Mononuclear cell (primary cell): ENCODE measurements around the gene TMEM81. TPM values are rescaled to one million over a fixed set of nuclear protein-coding genes. Genes with fewer than 3 reads are reported as not detected.

ENCODE experiments used
- H3K27me3 ChIP-seq: 2 replicates; pipeline ENCODE4 v1.6.0; 2011; ENCODE audit warnings: low read length, control low read depth; ENCODE audit not compliant: insufficient read depth
- H3K4me1 ChIP-seq: 2 replicates; pipeline ENCODE4 v1.5.1; 2011; ENCODE audit warnings: mild to moderate bottlenecking, low read length, control low read depth; ENCODE audit not compliant: insufficient read depth
- H3K4me3 ChIP-seq: 2 replicates; pipeline ENCODE4 v1.5.1; 2011; ENCODE audit warnings: mild to moderate bottlenecking, low read length, moderate library complexity
- H3K9me3 ChIP-seq: 2 replicates; pipeline ENCODE4 v1.5.1; 2011; ENCODE audit warnings: low read depth, mild to moderate bottlenecking, control low read depth, low read length
- total RNA-seq: library from RNA; depleted of rRNA; stranded (reverse); fragments of >200 nt; gene quantifications from one replicate; pipeline ENCODE4 v1.2.3, GENCODE V29; 2012

Gene TMEM81
- total RNA-seq, 1 donor = 0.63 TPM

GRCh38 chr1:205057808-205058575 is 26.3 kb downstream of the TMEM81 start:
- no peaks in the 10 kb centered on the region for H3K4me1 ChIP-seq
- H3K4me3 ChIP-seq = no peak overlapping the region
- H3K9me3 ChIP-seq = no peaks in the 10 kb centered on the region
- H3K27me3 ChIP-seq = no peaks in the 10 kb centered on the region

GRCh38 chr1:205056956-205057568 is 27.2 kb downstream of the TMEM81 start:
- Histone ChIP-seq H3K4me1 (no peaks in the 10 kb centered on the region), H3K27me3 (no peaks in the 10 kb centered on the region), H3K9me3 (no peaks in the 10 kb centered on the region), H3K4me3 (no peak overlapping the region)

GRCh38 chr1:205056188-205056611 is 28.1 kb downstream of the TMEM81 start:
- Histone ChIP-seq H3K27me3 (no peaks in the 10 kb centered on the region), H3K4me1 (no peaks in the 10 kb centered on the region), H3K4me3 (no peak overlapping the region), H3K9me3 (no peaks in the 10 kb centered on the region)

- Histone ChIP-seq H3K4me1 (no peaks in the 10 kb centered on the region), H3K27me3 (no peaks in the 10 kb centered on the region), H3K9me3 (no peaks in the 10 kb centered on the region), H3K4me3 (no peak overlapping the region)
Measured at GRCh38 chr1:205054013-205054412, 30.2 kb downstream of the TMEM81 start.

- Histone ChIP-seq H3K4me1 (no peaks in the 10 kb centered on the region), H3K27me3 (no peaks in the 10 kb centered on the region), H3K9me3 (no peaks in the 10 kb centered on the region), H3K4me3 (no peak overlapping the region)
Measured at GRCh38 chr1:205053296-205053695, 31.0 kb downstream of the TMEM81 start.

- Histone ChIP-seq H3K4me1 (no peaks in the 10 kb centered on the region), H3K9me3 (no peaks in the 10 kb centered on the region), H3K4me3 (no peak overlapping the region), H3K27me3 (no peaks in the 10 kb centered on the region)
Measured at GRCh38 chr1:205052690-205053089, 31.6 kb downstream of the TMEM81 start.

GRCh38 chr1:205049479-205049878 is 34.8 kb downstream of the TMEM81 start:
- no peak overlapping the region for H3K4me3 ChIP-seq
- peaks cover 9% of the 10 kb centered on the region for H3K27me3 ChIP-seq
- no peaks in the 10 kb centered on the region for H3K4me1 ChIP-seq
- no peaks in the 10 kb centered on the region for H3K9me3 ChIP-seq

- H3K9me3 ChIP-seq = no peaks in the 10 kb centered on the region
- H3K4me1 ChIP-seq = no peaks in the 10 kb centered on the region
- no peak overlapping the region for H3K4me3 ChIP-seq
- H3K27me3 ChIP-seq = peaks cover 18% of the 10 kb centered on the region
Measured at GRCh38 chr1:205048382-205048781, 35.9 kb downstream of the TMEM81 start.

GRCh38 chr1:205047764-205048231 is 36.5 kb downstream of the TMEM81 start:
- no peaks in the 10 kb centered on the region for H3K9me3 ChIP-seq
- peaks cover 20% of the 10 kb centered on the region for H3K27me3 ChIP-seq
- no peaks in the 10 kb centered on the region for H3K4me1 ChIP-seq
- no peak overlapping the region for H3K4me3 ChIP-seq

GRCh38 chr1:205046870-205047269 is 37.4 kb downstream of the TMEM81 start:
- no peaks in the 10 kb centered on the region for H3K4me1 ChIP-seq
- H3K4me3 ChIP-seq = no peak overlapping the region
- H3K27me3 ChIP-seq = peaks cover 29% of the 10 kb centered on the region
- H3K9me3 ChIP-seq = no peaks in the 10 kb centered on the region

- Histone ChIP-seq H3K9me3 (no peaks in the 10 kb centered on the region), H3K4me3 (no peak overlapping the region), H3K4me1 (no peaks in the 10 kb centered on the region), H3K27me3 (peaks cover 32% of the 10 kb centered on the region)
Measured at GRCh38 chr1:205045146-205045545, 39.1 kb downstream of the TMEM81 start.

GRCh38 chr1:205044741-205045140 is 39.5 kb downstream of the TMEM81 start:
- no peak overlapping the region for H3K4me3 ChIP-seq
- H3K4me1 ChIP-seq = no peaks in the 10 kb centered on the region
- no peaks in the 10 kb centered on the region for H3K9me3 ChIP-seq
- H3K27me3 ChIP-seq = peaks cover 32% of the 10 kb centered on the region

GRCh38 chr1:205043866-205044265 is 40.4 kb downstream of the TMEM81 start:
- H3K9me3 ChIP-seq = no peaks in the 10 kb centered on the region
- H3K4me3 ChIP-seq = no peak overlapping the region
- H3K27me3 ChIP-seq = peaks cover 32% of the 10 kb centered on the region
- H3K4me1 ChIP-seq = no peaks in the 10 kb centered on the region

GRCh38 chr1:205042911-205043806 is 41.1 kb downstream of the TMEM81 start, which contains the start of gene CNTN2:
TSS of gene CNTN2 (plus strand) at chr1:205043212. CDS start at chr1:205053186, 9,974 bp downstream.
- H3K27me3 ChIP-seq = peaks cover 32% of the 10 kb centered on the region
- no peaks in the 10 kb centered on the region for H3K4me1 ChIP-seq
- no peaks in the 10 kb centered on the region for H3K9me3 ChIP-seq
- H3K4me3 ChIP-seq = no peak within 1 kb of the TSS
